ENCODE results near the gene OSBPL2.

The OSBPL2 gene

GRCh38 chr20:62301773-62302340, 63.5 kb downstream of the OSBPL2 start:
- DNase-seq (ENCODE audit: low spot score), result peak; percentile 89

- DNase-seq (ENCODE audit: low spot score), result peak; percentile 98
These were observed 64.2 kb downstream of the OSBPL2 start, which contains the start of gene ADRM1 for GRCh38 chr20:62302341-62303061. ADRM1 (plus strand) TSS chr20:62302997; CDS start chr20:62303569, 572 bp downstream.

GRCh38 chr20:62303062-62303339, 64.7 kb downstream of the OSBPL2 start:
- DNase-seq (ENCODE audit: low spot score), result no peak

- no peak for DNase-seq (ENCODE audit: low spot score)
These were observed 65.3 kb downstream of the OSBPL2 start for GRCh38 chr20:62303340-62304226.

GRCh38 chr20:62304331-62305148, 66.2 kb downstream of the OSBPL2 start:
- no peak for DNase-seq (ENCODE audit: low spot score)

- no peak for DNase-seq (ENCODE audit: low spot score)
These were observed 66.9 kb downstream of the OSBPL2 start for GRCh38 chr20:62305149-62305764.

GRCh38 chr20:62305765-62306413, 67.6 kb downstream of the OSBPL2 start:
- no peak for DNase-seq (ENCODE audit: low spot score)

- no peak for DNase-seq (ENCODE audit: low spot score)
These were observed 68.3 kb downstream of the OSBPL2 start for GRCh38 chr20:62306414-62307187.

- no peak for DNase-seq (ENCODE audit: low spot score)
These were observed 69.1 kb downstream of the OSBPL2 start for GRCh38 chr20:62307226-62308101.

GRCh38 chr20:62308102-62308822, 69.9 kb downstream of the OSBPL2 start:
- DNase-seq (ENCODE audit: low spot score), result no peak

- no peak for DNase-seq (ENCODE audit: low spot score)
These were observed 71.0 kb downstream of the OSBPL2 start for GRCh38 chr20:62309198-62309944.

GRCh38 chr20:62309947-62310756, 71.8 kb downstream of the OSBPL2 start:
- no peak for DNase-seq (ENCODE audit: low spot score)

- DNase-seq (ENCODE audit: low spot score), result no peak
These were observed 72.4 kb downstream of the OSBPL2 start for GRCh38 chr20:62310757-62311121.

- no peak for DNase-seq (ENCODE audit: low spot score)
These were observed 72.8 kb downstream of the OSBPL2 start for GRCh38 chr20:62311150-62311549.

- no peak for DNase-seq (ENCODE audit: low spot score)
These were observed 73.7 kb downstream of the OSBPL2 start for GRCh38 chr20:62311832-62312661.

- no peak for DNase-seq (ENCODE audit: low spot score)
These were observed 74.3 kb downstream of the OSBPL2 start for GRCh38 chr20:62312662-62312977.

Data from left forelimb (tissue), 1 donor.